ENCODE data around the gene TTN.

TTN gene

DNA sequence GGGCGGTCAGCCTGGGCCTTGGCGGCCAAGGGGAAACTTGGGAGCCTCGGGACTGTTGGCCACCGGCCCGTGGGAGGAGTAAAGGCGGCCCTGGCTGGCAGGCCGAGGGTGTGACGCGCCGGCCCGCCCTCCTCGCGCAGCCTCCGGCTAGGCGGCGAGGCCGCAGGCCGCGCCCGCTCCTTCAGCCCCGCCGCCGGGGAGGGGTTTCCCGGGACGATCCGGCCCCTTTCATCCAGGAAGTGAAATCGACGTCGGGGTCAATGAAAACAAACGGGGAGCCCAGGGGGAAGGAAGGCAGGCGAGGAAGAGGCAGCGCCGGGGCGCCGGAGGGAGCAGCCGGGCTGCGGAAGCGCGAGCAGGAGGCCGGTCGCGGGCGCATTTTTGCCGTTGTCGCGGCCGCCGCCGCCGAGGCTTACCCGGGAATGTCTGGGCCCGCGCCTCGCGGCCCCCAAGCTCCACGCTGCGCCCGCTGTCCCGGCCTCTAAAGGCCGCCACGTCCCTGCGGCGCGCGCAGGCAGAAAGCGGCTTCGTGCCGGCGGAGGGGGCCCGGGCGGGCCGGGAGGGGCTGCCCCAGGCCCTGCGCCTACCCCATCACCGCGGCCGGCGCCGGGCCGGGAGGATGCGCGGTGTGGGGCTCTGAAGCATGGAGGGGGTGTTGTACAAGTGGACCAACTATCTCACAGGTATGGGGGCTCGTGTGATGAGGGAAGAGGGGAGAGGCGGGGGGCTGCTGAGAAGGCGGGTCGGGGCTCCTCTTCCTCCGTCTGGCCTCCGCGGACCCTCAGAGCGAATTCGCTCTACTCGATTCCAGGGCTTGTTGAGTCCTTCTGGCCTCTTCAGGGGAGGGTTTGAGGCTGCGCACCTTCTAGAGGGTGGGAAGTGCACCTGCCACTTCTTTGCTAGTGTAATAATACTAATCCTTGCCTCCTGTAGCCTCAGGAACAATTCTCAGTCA, 326.7 kb downstream of the TTN start, which contains the start of gene PLEKHA3:
Gene PLEKHA3 (plus strand): TSS at position 231 of the 955 bp plus-strand sequence. CDS start 413 bp downstream, at position 644.
- DNase-seq = peak; percentile 68

- no peak for DNase-seq
Observed at GRCh38 chr2:178479758-178480226, 327.4 kb downstream of the TTN start.

- DNase-seq = no peak
Observed at GRCh38 chr2:178479275-178479616, 328.0 kb downstream of the TTN start.

GRCh38 chr2:178478439-178479274, 328.6 kb downstream of the TTN start, which contains the start of gene FKBP7:
FKBP7 (minus strand) TSS chr2:178478600; CDS start chr2:178478499, 101 bp downstream.
- DNase-seq = peak; percentile 83

GRCh38 chr2:178478130-178478438, 329.1 kb downstream of the TTN start:
- DNase-seq = no peak

GRCh38 chr2:178477443-178478129, 329.6 kb downstream of the TTN start:
- DNase-seq = no peak

GRCh38 chr2:178476477-178476876, 330.7 kb downstream of the TTN start:
- DNase-seq = no peak
